ENCODE data around the gene RINT1. TPM values are rescaled to one million over a fixed set of nuclear protein-coding genes. Genes with fewer than 3 reads are reported as not detected.
A peak's percentile ranks its signal among the peaks of the same experiment; 100 is the strongest.
"Not testable (repeated sequence)": the region's sequence is repeated elsewhere in the genome, so short reads cannot be mapped to it uniquely, and the experiment has no call there.

The RINT1 gene
- total RNA-seq (ENCODE audit: insufficient read depth, low replicate concordance), result 12.8 TPM

DNA sequence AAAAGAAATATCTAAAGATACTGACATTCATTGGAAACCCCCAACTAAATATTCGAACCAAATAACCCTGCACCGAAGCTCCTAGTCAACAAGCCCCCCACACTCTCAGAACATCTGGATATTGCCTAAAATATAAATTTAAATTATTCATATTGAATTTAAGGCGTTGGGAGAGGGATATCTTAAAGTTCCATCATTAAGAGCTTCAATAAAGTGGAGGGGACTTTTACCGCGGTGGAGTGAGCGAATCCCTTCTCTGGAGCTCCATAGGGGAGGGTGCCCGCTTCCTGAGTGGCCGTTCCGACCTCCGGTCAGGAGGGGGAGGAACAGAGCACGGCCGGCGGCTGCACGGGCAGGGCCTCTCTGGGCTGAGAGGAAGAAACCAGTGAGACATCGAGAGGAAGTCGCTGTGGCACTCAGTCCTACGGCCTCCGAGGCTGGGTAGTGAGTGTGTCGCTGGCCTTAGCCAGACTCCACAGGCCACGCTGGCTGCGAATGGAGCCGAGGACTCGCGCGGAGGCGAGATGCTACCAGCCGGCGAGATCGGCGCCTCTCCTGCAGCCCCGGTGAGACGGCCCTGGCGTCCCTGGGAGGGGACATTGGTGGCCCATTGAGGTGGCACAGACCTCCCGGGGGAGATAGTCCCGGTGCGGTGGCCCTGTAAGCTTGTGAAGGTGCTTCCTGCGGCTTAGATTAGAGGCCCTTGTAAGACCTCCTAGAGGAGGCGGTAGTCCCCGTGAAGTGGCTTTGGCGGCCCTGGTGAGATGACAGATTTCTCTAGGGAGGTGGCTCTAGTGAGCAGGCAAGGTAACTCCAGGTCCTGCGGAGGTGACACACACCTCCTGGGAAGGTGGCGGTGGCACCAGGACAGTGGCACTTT is at the start of gene RINT1:
Gene RINT1, plus strand, starts transcription at position 410 of the 880 bp plus-strand sequence. Its CDS starts 115 bp downstream, at position 525.
- DNase-seq (ENCODE audit: low spot score), result peak; percentile 93

DNA sequence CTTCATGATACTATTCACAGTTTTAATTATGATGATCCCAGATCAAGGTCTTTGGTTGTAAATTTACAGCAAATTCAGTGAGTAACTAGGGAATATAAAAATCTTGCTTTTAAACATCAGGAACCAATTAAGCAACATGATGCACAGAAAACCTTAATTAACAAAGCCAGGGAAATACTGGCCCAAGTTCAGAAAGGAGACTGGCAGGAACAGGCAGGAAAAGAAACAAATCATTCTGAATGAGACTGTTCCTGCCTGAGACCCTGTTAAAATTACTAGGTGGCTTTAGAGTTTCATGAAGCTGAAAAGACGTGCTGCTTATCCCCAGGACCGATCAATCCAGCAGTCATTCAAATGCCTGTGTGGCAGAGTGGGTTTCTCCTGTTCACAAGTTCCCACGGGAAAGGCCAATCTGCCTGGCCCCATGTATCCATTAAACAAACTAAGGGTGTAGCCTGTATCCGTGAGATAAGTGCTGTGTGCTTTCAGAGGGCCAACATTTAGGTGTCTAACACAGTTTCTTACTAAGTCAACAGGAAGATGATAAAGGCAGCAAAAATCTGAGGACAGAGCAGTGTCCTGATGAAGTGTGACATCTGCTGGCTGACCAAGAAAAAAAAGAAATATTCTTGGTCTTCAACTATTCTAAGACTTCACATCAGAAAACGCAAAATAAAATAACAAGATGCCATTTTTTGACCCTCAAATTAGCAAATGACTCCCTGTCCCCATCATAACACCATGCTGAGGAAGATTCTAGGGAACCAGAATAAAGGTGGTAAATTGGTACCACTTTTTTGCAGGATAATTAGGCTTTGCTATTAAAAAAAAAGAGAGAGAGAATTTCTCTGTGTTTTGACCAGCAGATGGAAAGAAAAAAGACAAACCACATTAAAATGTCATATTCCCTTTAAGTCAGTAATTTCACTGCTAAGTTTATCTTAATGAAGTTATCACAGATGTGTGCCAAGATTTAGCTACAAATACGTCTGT is 44.1 kb upstream of the RINT1 start:
- peak; percentile 57 for DNase-seq (ENCODE audit: low spot score)

DNA sequence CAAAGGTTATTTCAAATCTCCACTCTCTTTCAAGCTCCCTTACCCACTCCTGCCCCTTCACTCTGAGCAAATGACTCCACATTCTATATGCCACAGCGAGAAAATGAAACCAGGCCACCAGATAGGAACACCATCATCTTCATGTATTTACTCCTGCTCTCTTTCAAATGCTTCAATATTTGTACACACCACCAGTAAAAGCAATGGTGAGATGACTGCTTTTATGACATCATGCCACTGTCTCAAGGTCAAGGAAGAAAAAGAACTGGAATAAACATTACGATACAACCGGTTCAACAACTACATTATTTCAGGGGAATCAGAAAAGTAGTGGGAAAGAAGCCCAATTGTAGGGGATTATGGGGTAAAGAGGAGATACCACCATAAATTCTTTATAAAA is 42.6 kb upstream of the RINT1 start:
- no peak for DNase-seq (ENCODE audit: low spot score)

DNA sequence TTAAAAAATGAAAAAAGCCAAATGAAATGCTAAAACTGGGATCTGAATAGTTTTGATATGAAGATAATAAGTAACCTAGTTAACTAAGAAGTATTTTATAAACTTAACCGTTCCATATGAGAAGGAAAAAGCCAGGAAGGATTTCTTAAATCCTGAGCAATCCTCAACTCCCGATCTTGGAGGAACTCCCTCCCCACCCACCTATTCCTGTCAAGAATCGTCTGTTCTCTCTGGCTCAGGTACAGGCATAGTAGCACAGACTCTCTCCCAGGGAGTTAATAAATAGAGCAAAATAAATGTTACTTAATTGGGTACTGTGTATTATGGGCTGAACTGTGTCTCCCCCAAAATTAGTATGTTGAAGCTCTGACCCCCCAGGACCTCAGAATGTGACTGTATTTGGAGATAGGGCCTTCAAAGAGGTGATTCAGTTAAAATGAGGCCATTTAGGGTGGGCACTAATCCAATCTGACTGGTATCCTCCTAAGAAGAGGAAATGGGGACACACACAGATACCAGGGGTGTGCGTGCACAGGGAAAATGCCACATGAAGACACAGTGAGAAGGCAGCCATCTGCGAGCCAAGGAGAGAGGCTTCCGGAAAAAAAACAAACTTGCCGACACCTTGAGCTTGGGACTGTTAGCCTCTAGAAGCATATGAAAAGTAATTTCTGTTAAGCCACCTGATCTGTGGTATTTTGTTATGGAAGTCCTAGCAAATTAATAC is 38.6 kb upstream of the RINT1 start:
- no peak for DNase-seq (ENCODE audit: low spot score)

DNA sequence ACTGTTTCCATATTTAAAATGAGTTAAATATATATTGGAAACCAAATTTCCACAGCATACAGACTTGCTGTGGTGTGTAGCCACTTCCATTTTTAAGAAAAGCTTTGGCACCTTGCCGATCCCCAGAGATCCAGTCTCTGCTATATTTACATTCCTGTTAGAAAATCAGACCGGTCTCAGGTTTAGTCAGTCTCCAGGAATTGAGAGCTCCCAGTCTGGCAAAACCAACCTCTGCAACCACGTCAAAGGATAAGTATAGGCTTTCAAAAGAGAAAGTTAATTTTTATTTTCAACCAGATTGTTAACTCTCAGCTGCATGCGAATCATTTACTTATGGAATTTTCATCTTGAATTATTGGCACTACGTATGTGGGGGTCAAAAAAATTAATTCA is 38.1 kb upstream of the RINT1 start:
- DNase-seq (ENCODE audit: low spot score), result peak; percentile 7

DNA sequence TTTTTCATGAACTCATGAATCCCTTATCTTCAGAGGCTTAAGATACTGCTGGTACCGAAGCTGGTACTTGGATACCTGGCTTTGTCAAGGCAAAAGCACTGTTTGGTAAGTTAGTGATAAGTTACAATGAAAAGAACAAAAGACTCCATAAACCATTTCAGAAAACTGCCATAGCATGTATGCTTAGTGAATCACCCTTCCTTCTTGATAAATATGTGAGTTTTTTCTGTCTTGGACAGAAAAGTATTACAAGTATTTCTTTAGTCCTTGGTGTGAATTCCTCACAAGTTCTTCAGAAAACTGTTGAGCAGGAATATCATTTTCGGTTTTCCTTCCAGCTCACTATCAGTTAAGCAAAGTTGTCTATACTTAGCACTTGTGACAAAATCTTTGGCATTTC is 35.5 kb upstream of the RINT1 start:
- DNase-seq (ENCODE audit: low spot score), result peak; percentile 35

DNA sequence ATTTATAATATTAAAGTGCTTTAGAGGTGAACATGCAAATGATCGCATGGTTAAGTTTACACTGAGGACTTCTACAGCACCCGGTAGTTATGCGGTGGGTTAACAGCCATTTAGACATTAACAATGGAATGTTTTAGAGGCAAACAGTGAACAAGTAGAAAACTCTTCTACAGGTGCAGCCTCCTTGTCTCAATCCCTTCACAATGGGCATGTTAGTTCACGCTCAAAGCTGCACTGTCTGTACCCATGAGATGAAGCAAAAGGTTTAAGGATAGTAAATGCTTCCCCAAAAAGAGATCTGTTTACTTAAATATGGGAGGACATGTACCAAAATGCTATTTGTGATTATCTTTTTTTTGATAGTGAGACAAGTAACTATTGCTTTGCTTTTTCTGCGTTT is 35.0 kb upstream of the RINT1 start:
- DNase-seq (ENCODE audit: low spot score), result peak; percentile 19

DNA sequence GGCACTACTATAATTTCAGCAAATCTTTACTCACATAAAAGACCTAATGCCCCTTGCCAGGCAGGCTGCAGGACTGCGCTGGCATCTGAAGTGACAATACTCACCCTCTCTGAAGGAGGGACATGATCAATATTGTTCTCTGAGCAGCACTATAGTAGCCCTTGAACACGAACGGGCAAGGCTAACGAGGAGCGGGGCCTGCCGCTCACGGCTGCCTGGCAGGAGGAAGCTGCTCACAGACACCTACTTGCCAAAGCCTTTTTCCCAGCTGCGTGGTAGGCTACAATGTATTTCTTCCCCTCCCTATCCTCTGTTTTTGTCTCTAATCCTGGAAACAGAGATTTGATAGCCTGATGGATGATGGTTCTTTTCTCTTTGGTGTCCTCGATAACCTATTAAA is 29.8 kb upstream of the RINT1 start:
- no peak for DNase-seq (ENCODE audit: low spot score)

DNA sequence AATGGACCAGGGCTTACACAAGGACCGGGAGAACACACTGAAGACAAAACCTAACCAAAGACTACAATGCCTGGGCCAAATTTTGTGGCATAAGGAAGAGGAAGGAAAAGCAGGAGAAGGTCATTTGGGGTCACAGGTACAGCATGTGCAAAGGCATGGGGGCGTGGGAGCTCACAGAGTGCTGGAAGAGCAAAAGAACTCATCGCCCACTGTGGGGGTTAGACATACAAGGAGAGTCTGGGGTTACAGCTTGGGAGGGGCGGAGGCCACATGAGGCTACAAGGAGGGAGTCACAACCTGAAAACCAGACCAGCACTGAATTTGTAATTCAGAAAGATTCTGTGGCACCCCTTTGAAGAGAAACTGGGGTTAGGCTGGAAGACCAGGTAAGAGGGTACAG is 19.6 kb upstream of the RINT1 start:
- no peak for DNase-seq (ENCODE audit: low spot score)

DNA sequence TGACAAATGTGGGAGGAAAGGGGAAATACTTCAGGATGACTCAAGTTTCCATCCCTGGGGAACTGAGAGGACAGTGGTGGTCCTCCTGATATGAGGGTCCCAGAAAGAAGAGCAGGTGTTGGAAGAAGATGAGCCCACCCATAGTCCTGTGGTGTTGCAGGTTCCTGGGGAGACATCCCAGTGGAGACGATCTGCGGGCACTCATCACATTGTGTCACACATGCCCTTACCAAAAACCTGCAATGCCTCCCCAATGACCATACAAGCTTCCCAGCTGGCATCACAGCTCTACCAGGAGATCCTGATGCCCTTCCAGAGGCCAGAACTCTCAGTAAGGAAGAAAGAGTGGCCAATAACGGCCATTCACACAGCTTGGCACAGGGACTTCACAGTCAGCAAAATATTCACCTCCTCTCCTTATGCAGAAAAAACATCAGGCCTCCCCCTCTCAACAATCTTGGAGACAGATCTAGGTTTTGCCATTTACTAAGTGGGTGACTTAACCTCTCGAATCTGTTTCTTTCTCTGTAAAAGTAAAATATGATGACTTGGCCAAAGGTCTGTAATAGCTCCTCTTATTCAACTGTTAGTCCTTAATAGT is 19.0 kb upstream of the RINT1 start:
- no peak for DNase-seq (ENCODE audit: low spot score)

DNA sequence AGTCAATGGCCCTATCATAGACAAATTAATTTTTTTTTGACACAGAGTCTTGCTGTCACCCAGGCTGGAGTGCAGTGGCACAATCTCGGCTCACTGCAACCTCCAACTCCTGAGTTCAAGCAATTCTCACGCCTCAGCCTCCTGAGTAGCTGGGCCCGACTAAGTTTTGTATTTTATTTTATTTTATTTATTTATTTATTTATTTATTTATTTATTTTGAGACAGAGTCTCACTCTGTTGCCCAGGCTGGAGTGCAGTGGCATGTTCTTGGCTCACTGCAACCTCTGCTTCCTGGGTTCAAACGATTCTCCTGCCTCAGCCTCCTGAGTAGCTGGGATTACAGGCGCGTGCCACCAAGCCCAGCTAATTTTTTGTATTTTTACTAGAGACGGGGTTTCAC is 16.4 kb upstream of the RINT1 start:
- not testable (repeated sequence) for DNase-seq (ENCODE audit: low spot score)

DNA sequence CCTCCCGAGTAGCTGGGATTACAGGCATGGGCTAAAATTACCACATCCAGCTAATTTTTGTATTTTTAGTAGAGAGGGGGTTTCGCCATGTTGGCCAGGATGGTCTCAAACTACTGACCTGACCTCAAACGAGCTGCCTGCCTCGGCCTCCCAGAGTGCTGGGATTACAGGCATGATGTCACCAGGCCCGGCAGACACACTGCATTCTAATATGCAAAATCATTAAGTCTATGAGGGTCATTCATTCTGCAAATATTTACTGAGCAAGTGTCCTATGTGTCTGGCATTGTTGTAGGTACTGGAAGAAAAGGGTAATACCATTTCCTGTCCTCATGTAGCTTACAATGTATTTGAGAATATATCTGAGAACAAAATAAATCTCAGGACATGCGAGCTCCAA is 12.6 kb upstream of the RINT1 start:
- no peak for DNase-seq (ENCODE audit: low spot score)

DNA sequence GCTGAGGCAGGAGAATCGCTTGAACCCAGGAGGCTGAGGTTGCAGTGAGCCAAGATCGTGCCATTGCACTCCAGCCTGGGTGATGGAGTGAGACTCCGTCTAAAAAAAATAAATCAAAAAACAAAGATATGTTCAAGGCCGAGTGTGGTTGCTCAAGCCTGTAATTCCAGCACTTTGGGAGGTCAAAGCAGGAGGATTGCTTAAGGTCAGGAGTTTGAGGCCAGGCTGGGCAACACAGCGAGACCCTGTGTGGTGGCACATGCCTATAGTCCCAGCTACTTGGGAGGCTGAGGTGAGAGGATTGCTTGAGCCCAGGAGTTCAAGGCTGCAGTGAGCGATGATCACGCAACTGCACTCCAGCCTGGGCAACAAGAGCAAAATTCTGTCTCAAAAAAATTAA is 11.4 kb upstream of the RINT1 start:
- not testable (repeated sequence) for DNase-seq (ENCODE audit: low spot score)

DNA sequence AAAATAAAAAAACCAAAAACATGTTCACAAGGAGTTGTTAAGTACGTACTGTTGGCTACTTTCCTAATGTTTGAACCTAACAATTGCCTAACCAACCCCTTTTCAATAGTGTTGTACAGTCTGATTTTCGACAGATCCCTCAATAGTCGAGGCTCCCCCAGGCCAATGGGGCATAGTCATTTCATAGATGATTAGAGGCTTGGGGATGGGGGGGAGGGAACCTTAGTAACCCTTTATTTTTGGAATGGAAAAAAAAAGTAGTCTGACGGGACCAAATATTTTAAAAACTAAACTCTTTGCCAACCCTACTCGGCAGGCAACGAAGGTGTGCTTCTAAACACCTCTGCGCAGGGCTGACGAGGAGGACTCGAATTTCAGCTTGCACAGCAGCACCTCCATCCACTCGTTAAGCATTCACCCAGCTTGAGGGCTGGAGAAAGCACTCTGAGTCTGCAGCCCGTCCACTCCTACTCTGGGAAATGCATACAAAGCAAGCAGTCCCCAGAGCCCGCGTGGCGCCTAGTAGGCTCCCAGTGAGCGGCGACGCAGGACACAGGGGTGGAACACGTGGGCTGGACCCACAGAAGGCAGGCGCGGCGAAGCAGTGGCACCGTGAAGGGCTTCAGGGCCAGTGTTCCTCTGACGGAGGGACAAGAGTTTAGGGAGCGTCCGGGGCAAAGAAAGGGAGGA is 10.8 kb upstream of the RINT1 start:
- DNase-seq (ENCODE audit: low spot score), result peak; percentile 76

DNA sequence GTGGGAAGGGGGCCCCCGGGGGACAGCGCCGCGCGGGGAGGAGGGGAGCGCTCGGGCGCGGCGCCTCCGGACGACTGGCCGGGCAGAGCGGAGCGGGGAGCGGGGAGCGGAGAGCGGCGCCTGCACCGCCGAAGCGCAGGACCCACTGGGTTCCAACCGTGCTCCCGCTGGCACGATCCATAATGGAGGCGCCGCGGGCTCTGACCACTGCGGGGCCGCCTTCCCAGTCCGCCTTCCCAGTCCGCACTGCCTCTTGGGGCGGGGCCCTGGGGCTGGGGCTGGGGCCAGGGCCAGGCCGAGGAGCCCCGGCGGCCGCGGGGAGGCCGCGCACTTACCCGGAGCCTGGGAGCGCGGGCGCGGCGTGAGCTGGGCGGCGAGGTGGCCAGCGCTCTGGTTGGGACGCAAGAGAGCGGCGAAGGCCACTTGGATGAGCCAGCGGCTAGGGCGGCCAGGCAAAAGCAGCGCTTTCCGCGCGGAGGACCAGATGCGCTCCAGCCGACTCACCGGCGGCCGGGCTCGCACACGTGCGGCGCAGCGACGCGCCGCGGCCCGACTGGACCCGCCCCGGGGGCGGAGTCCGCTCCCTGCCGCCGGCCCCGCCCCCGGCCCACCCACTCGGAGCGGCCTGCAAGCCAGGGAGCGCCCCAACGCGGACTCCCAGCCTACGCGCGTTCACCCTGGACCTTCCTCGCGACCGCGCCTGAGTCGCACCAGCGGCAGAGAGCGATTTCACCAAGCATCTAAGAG is 10.1 kb upstream of the RINT1 start, which contains the start of gene PUS7:
Gene PUS7, minus strand, starts transcription at position 555 of the 747 bp plus-strand sequence. CDS start 13,759 bp downstream, outside the sequence.
- DNase-seq (ENCODE audit: low spot score), result peak; percentile 93

DNA sequence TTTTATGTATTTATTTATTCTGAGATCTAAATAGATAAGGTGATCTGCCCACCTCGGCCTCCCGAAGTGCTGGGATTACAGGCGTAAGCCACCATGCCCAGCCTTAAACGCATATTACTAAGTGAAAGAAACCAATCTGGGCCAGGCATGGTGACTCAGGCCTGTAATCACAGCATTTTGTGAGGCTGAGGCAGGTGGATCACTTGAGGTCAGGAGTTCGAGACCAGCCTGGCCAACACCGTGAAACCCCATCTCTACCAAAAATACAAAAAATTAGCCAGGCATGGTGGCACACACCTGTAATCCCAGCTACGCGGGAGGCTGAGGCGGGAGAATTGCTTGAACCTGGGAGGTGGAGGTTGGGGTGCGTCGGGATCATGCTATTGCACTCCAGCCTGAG is 7.6 kb upstream of the RINT1 start:
- not testable (repeated sequence) for DNase-seq (ENCODE audit: low spot score)

DNA sequence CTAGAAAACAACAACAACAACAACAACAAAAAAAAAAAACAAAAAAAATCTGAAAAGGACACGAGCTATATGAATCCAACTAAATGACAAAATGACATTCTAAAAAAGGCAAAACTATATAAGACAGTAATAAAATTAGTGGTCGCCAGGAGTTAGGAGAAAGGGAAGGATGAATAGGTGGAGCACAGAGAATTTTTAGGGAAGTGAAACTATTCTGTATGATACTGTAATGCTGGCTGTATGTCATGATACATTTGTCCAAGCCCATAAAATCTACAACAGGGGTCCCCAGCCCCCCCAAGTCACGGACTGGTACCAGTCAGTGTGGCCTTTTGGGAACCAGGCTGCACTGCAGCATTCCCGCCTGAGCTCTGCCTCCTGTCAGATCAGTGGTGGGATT is 7.2 kb upstream of the RINT1 start:
- no peak for DNase-seq (ENCODE audit: low spot score)

DNA sequence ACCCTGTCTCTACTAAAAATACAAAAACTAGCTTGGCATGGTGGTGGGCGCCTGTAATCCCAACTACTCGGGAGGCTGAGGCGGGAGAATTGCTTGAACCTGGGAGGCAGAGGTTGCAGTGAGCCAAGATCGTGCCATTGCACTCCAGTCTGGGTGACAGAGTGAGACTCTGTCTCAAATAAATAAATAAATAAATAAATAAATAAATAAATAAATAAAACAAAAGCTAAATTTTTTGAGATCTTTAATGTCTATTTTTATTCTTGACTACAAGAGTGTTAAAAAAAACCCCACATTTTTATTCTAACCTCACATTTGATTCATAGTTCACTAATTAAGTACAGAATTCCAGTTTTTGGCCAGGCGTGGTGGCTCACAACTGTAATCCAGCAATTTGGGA is 4.3 kb upstream of the RINT1 start:
- DNase-seq (ENCODE audit: low spot score), result not testable (repeated sequence)

DNA sequence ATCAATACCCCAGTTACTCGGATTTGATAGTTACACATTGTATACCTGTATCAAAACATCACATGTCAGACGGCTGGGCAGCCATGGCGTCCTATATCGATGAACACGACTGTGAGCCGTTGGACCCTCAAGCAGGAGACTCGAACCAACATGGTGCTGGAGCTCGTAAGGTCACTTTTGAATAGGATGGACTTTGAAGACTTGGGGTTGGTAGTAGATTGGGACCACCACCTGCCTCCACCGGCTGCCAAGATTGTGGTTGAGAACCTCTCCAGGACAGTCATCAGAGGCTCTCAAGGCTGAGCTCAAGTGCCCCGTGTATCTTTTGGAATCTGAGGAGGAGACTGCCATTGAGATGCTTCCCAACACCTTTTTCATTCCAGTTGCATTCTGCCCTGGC is 1.9 kb upstream of the RINT1 start:
- DNase-seq (ENCODE audit: low spot score), result no peak

DNA sequence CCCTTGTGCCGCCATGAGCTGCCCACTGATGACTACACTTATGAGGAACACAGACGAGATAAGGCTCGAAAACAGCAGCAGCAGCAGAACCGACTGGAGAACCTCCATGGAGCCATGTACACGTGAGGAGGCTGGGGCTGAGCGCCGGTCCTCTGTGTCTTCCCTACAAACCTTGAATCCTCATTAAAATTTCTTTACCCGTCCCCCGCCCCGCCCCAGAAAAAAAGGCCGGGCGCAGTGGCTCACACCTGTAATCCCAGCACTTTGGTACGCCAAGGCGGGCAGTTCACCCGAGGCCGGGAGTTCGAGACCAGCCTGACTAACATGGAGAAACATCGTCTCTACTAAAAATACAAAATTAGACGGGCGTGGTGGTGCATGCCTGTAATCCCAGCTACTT is 1.5 kb upstream of the RINT1 start:
- no peak for DNase-seq (ENCODE audit: low spot score)
